ENCODE results near the gene MINPP1.

- TF ChIP-seq CTCF (IDR thresholded peaks at IDR 0.05) (no peak), POLR2A (IDR thresholded peaks at IDR 0.05) (no peak), EP300 (IDR thresholded peaks at IDR 0.05; ENCODE audit: low read depth) (no peak), POLR2AphosphoS5 (IDR thresholded peaks at IDR 0.05) (peak in 2 of 3 donors; percentile 58 to 71)
Measured at GRCh38 chr10:87585565-87586514, 81.1 kb downstream of the MINPP1 start.

All from transverse colon (tissue), 4 donors.